GM12878 (cell line): ENCODE data around the gene IFI6. TPM values are rescaled to one million over a fixed set of nuclear protein-coding genes. Genes with fewer than 3 reads are reported as not detected.

Experiments
- ATAC-seq: fragments of 200-7000 bp; cut with Tn5 transposase; 3 replicates; pipeline ENCODE4 v1.9.1; 2020; ENCODE audit warnings: mild to moderate bottlenecking, moderate library complexity
- BruUV-seq: library from RNA; stranded (reverse); fragments of 400-500 nt; replicated peaks from 2 replicates; lab custom pipeline; 2021; lab: Mats Ljungman, UMichigan
- CTCF ChIA-PET: fragments of 300-600 bp; sonication (Branson Sonifier 250); formaldehyde crosslinking; extraction: SDS; loops from one replicate; lab custom pipeline; 2021; ENCODE audit warnings: inconsistent platforms; lab: Yijun Ruan, JAX
- POLR2A ChIA-PET: fragments of 350-600 bp; formaldehyde crosslinking; extraction: SDS; loops from one replicate; lab custom pipeline; 2021; ENCODE audit warnings: inconsistent platforms; lab: Charles Lee
- RAD21 ChIA-PET: fragments of 300-600 bp; sonication (Branson Sonifier 250); formaldehyde crosslinking; loops from one replicate; lab custom pipeline; 2023; ENCODE audit warnings: antibody characterized with exemption; ENCODE audit not compliant: unreplicated experiment; lab: Charles Lee
- SMC1A ChIA-PET: fragments of 300-600 bp; sonication (Branson Sonifier 250); formaldehyde crosslinking; loops from one replicate; lab custom pipeline; 2023; ENCODE audit not compliant: unreplicated experiment, uncharacterized antibody; lab: Charles Lee
- DNase-seq: peaks from one replicate; pipeline ENCODE4 v3.0.0-alpha.2; 2011; ENCODE audit warnings: low read depth, low spot score
- FAIRE-seq: peaks from 3 replicates; lab custom pipeline; 2011; peaks lifted over from hg19 to GRCh38; lab: Jason Lieb, UNC
- H2AFZ ChIP-seq: 2 replicates; pipeline ENCODE4 v1.6.0; 2011; ENCODE audit warnings: low read depth, low read length, control low read depth; ENCODE audit not compliant: control insufficient read depth
- H3K27ac ChIP-seq: 2 replicates; pipeline ENCODE4 v1.5.1; 2011; ENCODE audit warnings: control low read depth; ENCODE audit not compliant: control insufficient read depth, insufficient read depth
- H3K27me3 ChIP-seq, 2 experiments: replicated peaks in 1 of 2; 2 replicates each; pipeline versions ENCODE4 v1.6.0 to v1.6.1; 2011; ENCODE audit warnings: low read length in 1 of 2; ENCODE audit not compliant: control insufficient read depth in 2 of 2, insufficient read depth in 2 of 2
- H3K36me3 ChIP-seq, 2 experiments: 2 replicates each; pipeline ENCODE4 v1.5.1; 2011; ENCODE audit warnings: low read length in 1 of 2; ENCODE audit not compliant: control insufficient read depth in 2 of 2, insufficient read depth in 2 of 2
- H3K4me1 ChIP-seq: 2 replicates; pipeline ENCODE4 v1.6.1; 2011; ENCODE audit warnings: mild to moderate bottlenecking, low read length, moderate library complexity, mixed read lengths; ENCODE audit not compliant: control insufficient read depth, insufficient read depth
- H3K4me2 ChIP-seq: 2 replicates; pipeline ENCODE4 v1.6.0; 2011; ENCODE audit warnings: control low read depth; ENCODE audit not compliant: control insufficient read depth, insufficient read depth
- H3K4me3 ChIP-seq: fragments of 200-600 bp; sonication (generic); 2 replicates; pipeline ENCODE4 v1.5.1; 2016
- H3K79me2 ChIP-seq: 2 replicates; pipeline ENCODE4 v1.6.0; 2011; ENCODE audit warnings: low read length; ENCODE audit not compliant: control insufficient read depth, insufficient read depth
- H3K9ac ChIP-seq: 2 replicates; pipeline ENCODE4 v1.8.0; 2011; ENCODE audit warnings: low read length, control low read depth, mixed read lengths; ENCODE audit not compliant: control insufficient read depth, insufficient read depth
- H3K9me3 ChIP-seq: replicated peaks from 3 replicates; pipeline ENCODE4 v1.5.1; 2011; ENCODE audit warnings: mild to moderate bottlenecking, low read length; ENCODE audit not compliant: control insufficient read depth, insufficient read depth
- H4K20me1 ChIP-seq: 2 replicates; pipeline ENCODE4 v1.6.0; 2011; ENCODE audit not compliant: control insufficient read depth, insufficient read depth
- BCLAF1 ChIP-seq: fragments of 450-650 bp; IDR thresholded peaks from 2 replicates; pipeline ENCODE4 v1.6.1; 2017; ENCODE audit warnings: antibody characterized with exemption, mild to moderate bottlenecking, moderate library complexity
- BHLHE40 ChIP-seq, 2 experiments: fragments of 450-650 bp in 1 of 2; IDR thresholded peaks; 2 replicates each; pipeline ENCODE4 v1.6.1; 2011 to 2017; ENCODE audit warnings: low read depth in 2 of 2, borderline replicate concordance in 1 of 2, improper control_type of control experiment in 1 of 2, low read length in 1 of 2, mild to moderate bottlenecking in 1 of 2
- KLF5 ChIP-seq: fragments of 450-650 bp; IDR thresholded peaks from 2 replicates; pipeline ENCODE4 v1.6.1; 2014; ENCODE audit warnings: mild to moderate bottlenecking; ENCODE audit not compliant: partially characterized antibody
- NBN ChIP-seq: fragments of 450-650 bp; IDR thresholded peaks from 2 replicates; pipeline ENCODE4 v1.6.1; 2016
- RAD51 ChIP-seq: fragments of 450-650 bp; IDR thresholded peaks from 2 replicates; pipeline ENCODE4 v1.6.1; 2016; ENCODE audit warnings: moderate library complexity, mild to moderate bottlenecking, inconsistent platforms
- RUNX3 ChIP-seq: IDR thresholded peaks from 2 replicates; pipeline ENCODE4 v1.6.1; 2012; ENCODE audit warnings: low read length, inconsistent platforms
- ZNF24 ChIP-seq: fragments of 450-650 bp; IDR thresholded peaks from 2 replicates; pipeline ENCODE4 v1.6.1; 2017; ENCODE audit warnings: antibody characterized with exemption, mild to moderate bottlenecking
- WGBS: methylation state at CpG from one replicate; pipeline ENCODE4 v1.1.6; 2016; ENCODE audit warnings: low lambda C conversion rate; ENCODE audit not compliant: insufficient replicate concordance, insufficient coverage; ENCODE audit errors: missing lambda C conversion rate; 5-methylcytosine and 5-hydroxymethylcytosine counted together
- in situ Hi-C: fragments of 300-500 bp; cut with MboI; formaldehyde crosslinking; loops from 9 replicates; pipeline ENCODE4 v1.14.3; 2018; ENCODE audit warnings: mixed read lengths
- intact Hi-C: fragments of 100-400 bp; cut with micrococcal nuclease; formaldehyde crosslinking; loops from one replicate; pipeline ENCODE4 v1.14.2; 2022; ENCODE audit not compliant: unreplicated experiment
- polyA plus RNA-seq, 11 experiments: library from polyadenylated mRNA; depleted of rRNA in 4 of 11; unstranded in 6 of 11; stranded (reverse) in 5 of 11; fragments of >200 nt; fragmentation: Nextera tagmentation in 4 of 11; fragmentation: Illumina TruSeq in 1 of 11; extraction: Ambion mirVana in 4 of 11; extraction: Trizol in 1 of 11; gene quantifications; 1 replicate in 1 of 11; 2 replicates in 10 of 11; pipeline versions ENCODE4 v1.2.1 to v1.2.3, GENCODE V29; 2011 to 2016; ENCODE audit warnings: inconsistent platforms in 2 of 11, missing spikeins in 2 of 11, low read depth in 1 of 11
- total RNA-seq, 4 experiments: library from RNA; depleted of rRNA in 3 of 4; stranded (reverse); fragments of >200 nt in 3 of 4; fragmentation: Illumina TruSeq in 1 of 4; extraction: Trizol in 1 of 4; gene quantifications; 2 replicates each; pipeline versions ENCODE4 v1.2.1 to v1.2.3, GENCODE V29; 2013 to 2021

The IFI6 gene
- total and polyA plus RNA-seq, 10 of the 15 experiments (the other 5 are each of a cell fraction or from before 2014, with no cell fraction given): 5.6 to 123 (median 69.0) TPM

GRCh38 chr1:27638805-27639204, 33.2 kb downstream of the IFI6 start:
- H3K36me3 ChIP-seq: no peaks in the 10 kb centered on the region
- no peaks in the 10 kb centered on the region for H4K20me1 ChIP-seq
- no peak overlapping the region for H3K9ac ChIP-seq
- H3K4me2 ChIP-seq: no peak overlapping the region
- H3K4me3 ChIP-seq: no peak overlapping the region
- ChIA-PET CTCF (interaction anchor here (0.7 to 3.8 kb wide), 7 partner anchors 9 to 31 kb away, joined by 3 to 14 read pairs (median 4); no protein-coding TSS in a partner anchor), SMC1A (interaction anchor here (1.1 to 2.9 kb wide), 5 partner anchors 10 to 24 kb away, joined by 3 to 12 read pairs (median 5); no protein-coding TSS in a partner anchor), POLR2A (interaction anchor here (1.2 to 4.0 kb wide), 5 partner anchors 11 to 24 kb away, joined by 4 to 23 read pairs (median 7); no protein-coding TSS in a partner anchor), RAD21 (interaction anchor here (1.1 to 2.2 kb wide), 3 partner anchors 19 to 24 kb away, joined by 3 to 9 read pairs (median 4); no protein-coding TSS in a partner anchor)
- peaks cover 30% of the 10 kb centered on the region for H3K4me1 ChIP-seq
- no peaks in the 10 kb centered on the region for H3K27me3 ChIP-seq
- TF ChIP-seq NBN (no peak), RUNX3 (no peak), BHLHE40 (IDR thresholded peaks at IDR 0.05; ENCODE audit: borderline replicate concordance in 1 of 2, low read depth in 2 of 2, low read length in 1 of 2) (no peak), BCLAF1 (no peak), KLF5 (no peak), ZNF24 (peak; percentile 92), RAD51 (no peak)
- no peak overlapping the region for H2AFZ ChIP-seq
- 100% methylated on average over 2 of the region's 2 CpGs for WGBS
- FAIRE-seq: no peak
- in situ Hi-C loops (no loop called here), intact Hi-C loops (no loop called here)
- no peaks in the 10 kb centered on the region; the same call in 2 of the 3 replicates for H3K9me3 ChIP-seq
- no TSS peak for BruUV-seq
- 0 out of 2 replicates have a peak, but pooled peaks cover 2% of the 10 kb centered on the region for H3K79me2 ChIP-seq
- H3K27ac ChIP-seq: no peak overlapping the region
- DNase-seq: no peak
- ATAC-seq: no peak
